HepG2 (cell line): ENCODE measurements around the gene ZNF134. TPM values are rescaled to one million over a fixed set of nuclear protein-coding genes. Genes with fewer than 3 reads are reported as not detected.
A peak's percentile ranks its signal among the peaks of the same experiment; 100 is the strongest.

Experiments
- ATF6 ChIP-seq: sonication (generic); formaldehyde crosslinking; conservative IDR thresholded peaks from 2 replicates; pipeline ENCODE4 v1.4.0; 2020; ENCODE audit warnings: missing genetic modification reagents
- CHD2 ChIP-seq: IDR thresholded peaks from 2 replicates; pipeline ENCODE4 v1.6.1; 2011; ENCODE audit warnings: low read depth, low read length, improper control_type of control experiment
- DMAP1 ChIP-seq: IDR thresholded peaks from 2 replicates; pipeline ENCODE4 v1.6.1; 2016
- ELF3 ChIP-seq: IDR thresholded peaks from 2 replicates; pipeline ENCODE4 v1.6.1; 2016; ENCODE audit warnings: missing genetic modification reagents, missing compliant biosample characterization
- FOXK1 ChIP-seq: sonication (generic); formaldehyde crosslinking; IDR thresholded peaks from 2 replicates; pipeline ENCODE4 v1.4.0; 2020; ENCODE audit warnings: low read depth, missing genetic modification reagents, borderline replicate concordance
- PATZ1 ChIP-seq: sonication (generic); formaldehyde crosslinking; IDR thresholded peaks from 2 replicates; pipeline ENCODE4 v1.4.0; 2020; ENCODE audit warnings: missing genetic modification reagents
- POGZ ChIP-seq: sonication (generic); formaldehyde crosslinking; IDR thresholded peaks from 2 replicates; pipeline ENCODE4 v1.4.0; 2020; ENCODE audit warnings: mild to moderate bottlenecking, missing genetic modification reagents
- POLR2AphosphoS2 ChIP-seq: IDR thresholded peaks from 2 replicates; pipeline ENCODE4 v1.6.1; 2011; ENCODE audit warnings: low read depth, low read length, improper control_type of control experiment
- SMAD3 ChIP-seq: sonication (generic); formaldehyde crosslinking; IDR thresholded peaks from 2 replicates; pipeline ENCODE4 v1.4.0; 2020; ENCODE audit warnings: missing genetic modification reagents
- SP1 ChIP-seq, 2 experiments: fragments of 450-650 bp in 1 of 2; sonication (generic) in 1 of 2; formaldehyde crosslinking in 1 of 2; IDR thresholded peaks; 2 replicates each; pipeline versions ENCODE4 v1.4.0 to v1.6.1; 2016 to 2020; ENCODE audit warnings: missing genetic modification reagents in 1 of 2
- UBTF ChIP-seq: sonication (generic); formaldehyde crosslinking; IDR thresholded peaks from 2 replicates; pipeline ENCODE4 v1.4.0; 2020; ENCODE audit warnings: mild to moderate bottlenecking, missing genetic modification reagents
- YEATS4 ChIP-seq: sonication (generic); formaldehyde crosslinking; IDR thresholded peaks from 2 replicates; pipeline ENCODE4 v1.4.0; 2020; ENCODE audit warnings: missing genetic modification reagents, borderline replicate concordance
- YY1 ChIP-seq: IDR thresholded peaks from 2 replicates; pipeline ENCODE4 v1.6.1; 2011; ENCODE audit warnings: low read length, low read depth, moderate library complexity, mild to moderate bottlenecking; ENCODE audit not compliant: insufficient read depth, insufficient replicate concordance
- ZFP41 ChIP-seq: sonication (generic); formaldehyde crosslinking; IDR thresholded peaks from 2 replicates; pipeline ENCODE4 v1.4.0; 2020; ENCODE audit warnings: mild to moderate bottlenecking, missing genetic modification reagents, borderline replicate concordance
- ZFP91 ChIP-seq: sonication (generic); formaldehyde crosslinking; IDR thresholded peaks from 2 replicates; pipeline ENCODE4 v1.9.0; 2022; ENCODE audit warnings: missing genetic modification reagents, mild to moderate bottlenecking, borderline replicate concordance
- ZFY ChIP-seq: sonication (generic); formaldehyde crosslinking; IDR thresholded peaks from 2 replicates; pipeline ENCODE4 v1.4.0; 2020; ENCODE audit warnings: missing genetic modification reagents
- ZNF143 ChIP-seq: sonication (generic); formaldehyde crosslinking; IDR thresholded peaks from 2 replicates; pipeline ENCODE4 v1.4.0; 2020; ENCODE audit warnings: missing genetic modification reagents
- ZNF160 ChIP-seq: sonication (generic); formaldehyde crosslinking; IDR thresholded peaks from 2 replicates; pipeline ENCODE4 v1.8.0; 2022; ENCODE audit warnings: mild to moderate bottlenecking, inconsistent platforms, missing genetic modification reagents
- ZNF430 ChIP-seq: sonication (generic); formaldehyde crosslinking; IDR thresholded peaks from 2 replicates; pipeline ENCODE4 v1.9.0; 2021; ENCODE audit warnings: mild to moderate bottlenecking, missing genetic modification reagents
- ZNF709 ChIP-seq: sonication (generic); formaldehyde crosslinking; IDR thresholded peaks from 2 replicates; pipeline ENCODE4 v1.5.0; 2020; ENCODE audit warnings: mild to moderate bottlenecking, missing genetic modification reagents
- ZSCAN21 ChIP-seq: sonication (generic); formaldehyde crosslinking; IDR thresholded peaks from 2 replicates; pipeline ENCODE4 v1.8.0; 2022; ENCODE audit warnings: mild to moderate bottlenecking, missing genetic modification reagents, moderate library complexity, borderline replicate concordance
- polyA plus RNA-seq, 8 experiments: library from polyadenylated mRNA; depleted of rRNA in 3 of 8; stranded (reverse) in 7 of 8; unstranded in 1 of 8; fragments of >200 nt; fragmentation: Illumina TruSeq in 4 of 8; extraction: Trizol in 4 of 8; gene quantifications; 2 replicates each; pipeline versions ENCODE4 v1.2.1 to v1.2.3, GENCODE V29; 2011 to 2016; ENCODE audit warnings: low read depth in 4 of 8, missing spikeins in 1 of 8, mixed read lengths in 1 of 8; ENCODE audit not compliant: insufficient read depth in 1 of 8
- total RNA-seq, 5 experiments: library from RNA; depleted of rRNA; stranded (reverse); fragments of >200 nt; fragmentation: Illumina TruSeq; extraction: Trizol; gene quantifications; 2 replicates each; pipeline ENCODE4 v1.2.3, GENCODE V29; 2016; ENCODE audit warnings: low read depth in 1 of 5

ZNF134 gene
- total and polyA plus RNA-seq, 2 of the 13 experiments (the other 11 are each of a cell fraction or from before 2014, with no cell fraction given): 6.8 to 17.1 TPM

- peak; percentile 41; the same call in 1 of the 2 replicates for TF ChIP-seq UBTF (CRISPR knock-in tag)
- peak; percentile 85 for TF ChIP-seq PATZ1
- TF ChIP-seq ZSCAN21 (CRISPR knock-in tag): 0 out of 2 replicates have a peak, but pooled peaks have one; percentile 51
- no peak for TF ChIP-seq POLR2AphosphoS2
- TF ChIP-seq ZNF430 (CRISPR knock-in tag): 0 out of 2 replicates have a peak, but pooled peaks have one; percentile 28
- peak; percentile 68 for TF ChIP-seq DMAP1 (CRISPR knock-in tag)
- TF ChIP-seq ZNF160 (CRISPR knock-in tag): peak; percentile 56; the same call in 1 of the 2 replicates
- peak; percentile 88 for TF ChIP-seq YY1
- peak; percentile 70; the same call in 1 of the 2 replicates for TF ChIP-seq YEATS4 (CRISPR knock-in tag)
- TF ChIP-seq FOXK1 (CRISPR knock-in tag): peak; percentile 69; the same call in 1 of the 2 replicates
- TF ChIP-seq ATF6 (CRISPR knock-in tag): 0 out of 2 replicates have a peak, but pooled peaks have one; percentile 35
- TF ChIP-seq ZNF709 (CRISPR knock-in tag): no peak
- peak; percentile 52; the same call in 1 of the 2 replicates for TF ChIP-seq ZFY (CRISPR knock-in tag)
- TF ChIP-seq SMAD3 (CRISPR knock-in tag): peak; percentile 71; the same call in 1 of the 2 replicates
- TF ChIP-seq ZFP41 (CRISPR knock-in tag): no peak
- TF ChIP-seq SP1 (IDR thresholded peaks at IDR 0.05): no peak
- peak; percentile 83 for TF ChIP-seq SP1 (CRISPR knock-in tag; IDR thresholded peaks at IDR 0.05)
- TF ChIP-seq CHD2: peak; percentile 53; the same call in 1 of the 2 replicates
- peak; percentile 87 for TF ChIP-seq ELF3 (CRISPR knock-in tag)
- peak; percentile 57 for TF ChIP-seq POGZ (CRISPR knock-in tag)
- TF ChIP-seq ZNF143: peak; percentile 96
- peak; percentile 85; the same call in 1 of the 2 replicates for TF ChIP-seq ZFP91
These were observed 19.2 kb downstream of the ZNF134 start, which contains the start of gene ZNF211 (continued) for GRCh38 chr19:57632987-57633831.
